GM19035 (cell line): ENCODE results near the gene ZNF432.
"Not testable (repeated sequence)": the region's sequence is repeated elsewhere in the genome, so short reads cannot be mapped to it uniquely, and the experiment has no call there.

Experiments
- ATAC-seq: cut with Tn5 transposase; IDR thresholded peaks from one replicate; pipeline ENCODE4 v1.9.1; 2021; ENCODE audit not compliant: unreplicated experiment

ZNF432 gene

GRCh38 chr19:52048555-52049501 is at the start of gene ZNF432:
Gene ZNF432, minus strand, starts transcription at chr19:52048838. Its CDS starts 1,970 bp downstream, at chr19:52046868.
- peak; percentile 87 for ATAC-seq

GRCh38 chr19:52096416-52096815 is 47.8 kb upstream of the ZNF432 start:
- not testable (repeated sequence) for ATAC-seq

- peak; percentile 71 for ATAC-seq
Observed at GRCh38 chr19:52095172-52096014, 46.8 kb upstream of the ZNF432 start, which contains the start of gene ZNF841. Gene ZNF841, minus strand, starts transcription at chr19:52095765. Its CDS starts 10,964 bp downstream, at chr19:52084801.

GRCh38 chr19:52094526-52095130 is 46.0 kb upstream of the ZNF432 start:
- ATAC-seq, result no peak

GRCh38 chr19:52086481-52086880 is 37.8 kb upstream of the ZNF432 start:
- no peak for ATAC-seq

- ATAC-seq, result no peak
Observed at GRCh38 chr19:52070496-52070895, 21.9 kb upstream of the ZNF432 start.

GRCh38 chr19:52069653-52070052 is 21.0 kb upstream of the ZNF432 start:
- no peak for ATAC-seq

GRCh38 chr19:52066258-52066863 is 17.7 kb upstream of the ZNF432 start:
- no peak for ATAC-seq

GRCh38 chr19:52065399-52065798 is 16.8 kb upstream of the ZNF432 start:
- no peak for ATAC-seq

- ATAC-seq, result not testable (repeated sequence)
Observed at GRCh38 chr19:52056480-52056879, 7.8 kb upstream of the ZNF432 start.

GRCh38 chr19:52051736-52052135 is 3.1 kb upstream of the ZNF432 start:
- ATAC-seq, result not testable (repeated sequence)

GRCh38 chr19:52039169-52039568 is 9.5 kb downstream of the ZNF432 start:
- no peak for ATAC-seq

GRCh38 chr19:52034051-52034728 is 14.4 kb downstream of the ZNF432 start:
- no peak for ATAC-seq

- ATAC-seq, result peak; percentile 10
Observed at GRCh38 chr19:52028780-52029123, 19.9 kb downstream of the ZNF432 start.

GRCh38 chr19:52028027-52028779 is 20.4 kb downstream of the ZNF432 start, which contains the start of gene ZNF614:
Gene ZNF614, minus strand, starts transcription at chr19:52028379. Its CDS starts 2,634 bp downstream, at chr19:52025745.
- peak; percentile 93 for ATAC-seq

- not testable (repeated sequence) for ATAC-seq
Observed at GRCh38 chr19:52026255-52026990, 22.2 kb downstream of the ZNF432 start.

GRCh38 chr19:52024478-52024877 is 24.2 kb downstream of the ZNF432 start:
- not testable (repeated sequence) for ATAC-seq

- no peak for ATAC-seq
Observed at GRCh38 chr19:52022193-52022592, 26.4 kb downstream of the ZNF432 start.

- ATAC-seq, result no peak
Observed at GRCh38 chr19:52020506-52020905, 28.1 kb downstream of the ZNF432 start.
